A673 (cell line): ENCODE data around the gene ABI1.

Experiments
- EZH2 ChIP-seq: fragments of 200-600 bp; sonication (generic); IDR thresholded peaks from 2 replicates; pipeline ENCODE4 v1.6.1; 2017; ENCODE audit warnings: borderline replicate concordance, low read depth, mild to moderate bottlenecking, mixed read lengths, antibody characterized with exemption, low read length; ENCODE audit not compliant: poor library complexity, severe bottlenecking
- TF ChIP-seq, protein P1 (sequence below): fragments of 300-800, 200-600 bp; sonication (generic); conservative IDR thresholded peaks from 2 replicates; pipeline ENCODE4 v1.5.1; 2017; ENCODE audit warnings: low read depth, mild to moderate bottlenecking, antibody characterized with exemption, low read length, moderate library complexity, mixed read lengths

- TF ChIP-seq, protein P1, sequence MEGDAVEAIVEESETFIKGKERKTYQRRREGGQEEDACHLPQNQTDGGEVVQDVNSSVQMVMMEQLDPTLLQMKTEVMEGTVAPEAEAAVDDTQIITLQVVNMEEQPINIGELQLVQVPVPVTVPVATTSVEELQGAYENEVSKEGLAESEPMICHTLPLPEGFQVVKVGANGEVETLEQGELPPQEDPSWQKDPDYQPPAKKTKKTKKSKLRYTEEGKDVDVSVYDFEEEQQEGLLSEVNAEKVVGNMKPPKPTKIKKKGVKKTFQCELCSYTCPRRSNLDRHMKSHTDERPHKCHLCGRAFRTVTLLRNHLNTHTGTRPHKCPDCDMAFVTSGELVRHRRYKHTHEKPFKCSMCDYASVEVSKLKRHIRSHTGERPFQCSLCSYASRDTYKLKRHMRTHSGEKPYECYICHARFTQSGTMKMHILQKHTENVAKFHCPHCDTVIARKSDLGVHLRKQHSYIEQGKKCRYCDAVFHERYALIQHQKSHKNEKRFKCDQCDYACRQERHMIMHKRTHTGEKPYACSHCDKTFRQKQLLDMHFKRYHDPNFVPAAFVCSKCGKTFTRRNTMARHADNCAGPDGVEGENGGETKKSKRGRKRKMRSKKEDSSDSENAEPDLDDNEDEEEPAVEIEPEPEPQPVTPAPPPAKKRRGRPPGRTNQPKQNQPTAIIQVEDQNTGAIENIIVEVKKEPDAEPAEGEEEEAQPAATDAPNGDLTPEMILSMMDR = no peak
- TF ChIP-seq EZH2 = no peak
Observed at GRCh38 chr10:26715137-26715487, 145.6 kb downstream of the ABI1 start.
